NB4 (cell line): ENCODE measurements around the gene PLXDC2.

Experiments used
- CTCF ChIP-seq: IDR thresholded peaks from one replicate; pipeline ENCODE4 v1.5.1; 2012; ENCODE audit warnings: low read depth, low read length
- MAX ChIP-seq: IDR thresholded peaks from 2 replicates; pipeline ENCODE4 v1.6.1; 2011; ENCODE audit warnings: low read depth, low read length
- MYC ChIP-seq: IDR thresholded peaks from 2 replicates; pipeline ENCODE4 v1.6.1; 2011; ENCODE audit warnings: low read depth, low read length
- POLR2A ChIP-seq: IDR thresholded peaks from 2 replicates; pipeline ENCODE4 v1.6.1; 2011; ENCODE audit warnings: mild to moderate bottlenecking; ENCODE audit not compliant: insufficient read length; ENCODE audit errors: extremely low read depth

GRCh38 chr10:19961076-19962053 is 145.1 kb downstream of the PLXDC2 start:
- TF ChIP-seq MYC, result no peak
- TF ChIP-seq CTCF, result no peak
- no peak for TF ChIP-seq MAX
- no peak for TF ChIP-seq POLR2A
